Right hindlimb (tissue), 1 donor: ENCODE measurements around the gene ARPC5L.
"Not testable (repeated sequence)": the region's sequence is repeated elsewhere in the genome, so short reads cannot be mapped to it uniquely, and the experiment has no call there.

Experiments
- DNase-seq: peaks from one replicate; pipeline ENCODE4 v3.0.0-alpha.2; 2018

The ARPC5L gene

DNA sequence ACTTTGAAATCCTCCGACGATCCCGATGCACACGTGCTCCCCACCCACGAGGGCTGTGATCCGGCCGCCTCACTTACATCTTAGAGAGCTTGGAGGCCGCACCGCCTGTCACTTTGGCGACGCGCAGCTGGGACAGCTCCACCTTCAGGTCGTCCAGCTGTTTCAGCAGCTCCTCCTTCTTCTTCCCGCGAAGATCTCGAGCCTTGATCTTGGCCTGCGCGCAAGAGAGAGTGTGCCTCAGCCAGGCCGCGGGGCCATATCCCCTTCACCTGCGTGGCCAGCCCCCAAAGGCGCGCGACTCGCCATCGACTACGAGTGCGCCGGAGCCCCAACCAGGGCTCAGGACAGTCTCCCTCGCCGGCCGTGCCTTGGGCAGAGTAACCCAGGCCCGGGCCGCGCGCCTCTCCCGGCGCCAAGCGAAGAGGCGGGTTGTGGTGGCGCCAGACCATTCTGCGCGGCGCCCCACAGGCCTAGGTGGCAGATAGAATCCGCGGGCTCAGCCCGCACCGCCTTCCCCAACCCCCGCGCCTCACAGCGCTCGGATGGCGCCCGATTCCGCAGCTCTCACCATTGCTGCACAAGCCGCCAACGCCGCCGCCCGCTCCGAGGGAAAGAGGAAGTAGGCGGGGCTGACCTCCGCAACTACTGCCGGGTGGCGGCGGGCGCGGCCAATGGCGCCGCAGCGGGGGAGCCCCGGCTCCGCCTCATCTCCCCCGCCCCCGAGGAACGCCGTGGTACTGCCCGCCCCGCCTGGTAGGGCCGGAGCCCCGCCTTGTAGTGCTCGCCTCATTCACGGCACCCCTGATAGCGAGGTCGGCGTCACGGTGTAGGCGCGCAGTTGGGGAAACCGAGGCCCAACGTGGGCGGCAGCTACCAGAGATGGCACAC, at the start of gene ARPC5L, which contains the start of gene RPL35:
ARPC5L (plus strand) TSS at position 789 of the 888 bp plus-strand sequence. CDS start 7,161 bp downstream, outside the sequence.
RPL35 (minus strand) TSS at position 616 of the 888 bp plus-strand sequence; CDS start at position 571, 45 bp downstream.
- DNase-seq, result peak; percentile 96

DNA sequence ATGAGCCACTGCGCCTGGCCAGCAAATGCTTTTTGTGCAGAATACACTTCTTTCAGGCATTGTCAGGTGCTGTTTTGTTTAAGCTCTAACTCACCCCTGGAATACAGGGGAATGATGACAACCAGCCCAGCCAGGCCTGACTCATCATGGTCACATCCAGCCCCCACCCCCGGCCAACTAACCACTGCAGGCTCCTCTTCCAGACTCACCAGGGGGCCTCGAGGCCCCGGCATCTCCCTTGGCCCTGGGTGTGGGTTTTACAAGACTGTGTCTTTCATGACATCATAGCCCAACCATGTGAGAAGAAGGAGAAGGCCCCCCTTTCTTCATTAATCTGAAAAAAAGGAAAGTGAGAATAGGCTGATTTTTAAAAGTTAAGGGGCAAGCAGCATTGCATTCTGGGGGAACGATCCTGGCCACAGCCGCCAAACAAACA, 49.5 kb upstream of the ARPC5L start:
- DNase-seq, result peak; percentile 88

DNA sequence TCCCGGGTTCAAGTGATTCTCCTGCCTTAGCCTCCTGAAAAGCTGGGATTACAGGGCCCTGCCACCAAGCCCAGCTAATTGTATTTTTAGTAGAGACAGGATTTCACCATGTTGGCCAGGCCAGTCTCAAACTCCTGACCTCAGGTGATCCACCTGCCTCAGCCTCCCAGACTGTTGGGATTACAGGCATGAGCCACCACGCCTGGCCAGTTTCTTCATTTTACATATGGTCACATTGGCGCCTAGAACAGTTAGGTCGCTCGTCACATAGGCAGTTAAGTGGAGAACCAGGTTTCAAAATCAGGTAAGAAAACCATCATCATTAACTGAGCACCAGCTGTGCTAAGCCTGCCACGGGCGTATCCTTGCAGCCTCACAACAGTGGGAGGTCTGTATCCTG, 48.9 kb upstream of the ARPC5L start:
- no peak for DNase-seq

DNA sequence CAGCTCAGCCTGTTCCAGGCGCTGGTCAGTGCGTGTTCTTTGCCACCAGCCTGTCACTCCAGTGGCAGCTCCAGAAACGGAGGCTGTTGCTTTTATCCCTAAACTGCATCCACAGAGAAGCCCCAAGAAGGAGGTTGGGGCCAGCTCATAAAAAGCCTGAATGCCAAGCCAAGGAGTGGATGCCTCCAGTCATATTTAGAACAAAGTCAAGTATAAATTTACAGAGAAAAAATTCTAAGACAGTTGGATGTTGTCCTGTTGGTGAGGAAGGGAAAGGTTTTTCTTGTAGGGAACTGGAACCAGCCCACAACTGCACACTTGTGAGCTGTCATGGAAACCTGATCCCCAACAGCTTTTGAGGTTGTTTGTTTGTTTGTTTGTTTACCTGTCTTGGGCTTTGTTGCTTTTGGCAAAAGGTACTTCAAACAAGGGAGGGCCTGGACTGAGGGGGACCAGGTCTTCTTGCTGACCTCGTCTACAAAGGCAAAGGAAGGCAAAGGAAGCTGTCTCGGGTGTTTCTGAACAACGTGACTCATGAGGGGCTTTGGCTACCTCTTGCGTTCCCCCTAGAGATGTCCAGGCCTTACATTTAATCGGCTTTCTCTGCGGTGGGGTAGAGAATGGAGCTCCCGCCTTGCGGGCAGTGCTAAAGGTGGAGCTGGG, 48.3 kb upstream of the ARPC5L start:
- no peak for DNase-seq

DNA sequence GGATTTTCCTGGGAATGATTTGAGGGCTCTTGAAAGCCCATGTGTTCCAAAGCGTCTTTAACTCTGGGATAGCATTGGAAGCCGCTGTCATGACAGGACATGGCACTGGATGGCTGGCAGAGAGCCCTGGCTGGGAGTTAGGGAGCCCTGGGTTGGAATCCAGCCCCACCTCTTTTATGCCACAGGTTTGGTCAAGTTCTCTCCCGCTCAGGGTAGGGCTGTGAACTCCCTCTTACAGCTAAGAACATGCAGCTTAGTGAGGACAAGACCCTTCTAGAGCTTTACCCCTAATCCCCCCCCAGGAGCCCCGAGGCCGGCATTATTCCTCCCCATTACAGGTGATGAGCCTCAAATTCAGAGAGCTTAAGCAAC, 47.8 kb upstream of the ARPC5L start:
- DNase-seq, result no peak

DNA sequence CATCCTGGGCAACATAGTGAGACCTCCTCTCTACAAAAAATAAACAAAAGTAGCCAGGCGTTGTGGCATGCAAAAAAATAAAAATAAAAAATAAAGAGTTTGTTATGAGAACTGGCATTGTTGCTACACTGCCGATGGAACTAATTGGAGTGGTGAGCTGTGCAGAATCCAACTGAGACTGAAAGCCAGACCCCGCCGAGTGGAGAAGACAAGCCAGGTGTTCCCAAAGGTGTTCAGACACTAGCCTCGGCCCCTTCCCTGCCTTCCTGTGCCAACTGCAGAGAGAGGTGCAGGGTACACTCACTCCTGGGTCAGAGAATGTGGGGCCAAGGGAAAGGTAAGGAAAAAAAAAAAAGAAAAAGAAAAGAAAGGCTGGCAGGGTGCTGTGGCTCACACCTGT, 46.3 kb upstream of the ARPC5L start:
- no peak for DNase-seq

DNA sequence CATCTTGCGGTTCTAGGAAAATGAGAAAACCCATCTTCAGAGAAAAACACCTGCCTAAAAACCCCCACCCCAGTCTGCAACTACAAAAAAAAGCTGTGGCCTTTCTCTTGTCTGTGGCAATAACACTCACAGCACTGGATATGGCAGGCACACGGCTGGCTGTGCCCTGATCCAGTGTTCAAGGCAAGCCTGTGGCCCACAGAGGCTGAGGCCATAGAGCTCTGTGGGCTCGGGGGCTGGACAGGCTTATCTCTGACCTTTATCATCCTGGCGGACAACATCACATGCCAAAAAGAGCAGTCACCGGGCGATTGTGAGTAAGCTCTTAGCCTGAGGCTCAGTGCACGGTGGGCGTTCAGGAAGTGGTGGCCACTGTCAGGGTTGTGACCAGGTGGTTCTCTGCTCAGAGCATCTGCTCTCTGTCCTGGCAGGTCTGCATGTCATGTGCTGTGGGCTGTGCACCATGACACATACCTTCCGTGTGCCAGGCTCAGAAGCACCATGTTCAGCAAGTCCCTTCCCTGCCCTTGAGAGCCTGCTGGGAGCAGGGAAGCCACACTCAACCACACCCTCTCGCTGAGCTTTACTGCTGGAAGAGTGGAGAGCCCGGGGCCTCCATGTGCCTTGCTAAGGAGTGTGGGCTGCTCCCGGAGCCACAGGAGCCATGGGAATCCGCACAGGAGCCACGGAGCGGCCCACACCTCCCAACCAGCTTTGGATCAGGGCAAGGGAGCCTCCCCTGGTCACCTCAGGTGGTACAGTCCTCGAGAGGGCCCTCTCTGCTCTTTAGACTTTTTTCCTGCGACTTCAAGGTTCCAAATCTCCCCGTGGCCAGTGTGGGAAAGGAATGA, 43.3 kb upstream of the ARPC5L start:
- DNase-seq, result no peak

DNA sequence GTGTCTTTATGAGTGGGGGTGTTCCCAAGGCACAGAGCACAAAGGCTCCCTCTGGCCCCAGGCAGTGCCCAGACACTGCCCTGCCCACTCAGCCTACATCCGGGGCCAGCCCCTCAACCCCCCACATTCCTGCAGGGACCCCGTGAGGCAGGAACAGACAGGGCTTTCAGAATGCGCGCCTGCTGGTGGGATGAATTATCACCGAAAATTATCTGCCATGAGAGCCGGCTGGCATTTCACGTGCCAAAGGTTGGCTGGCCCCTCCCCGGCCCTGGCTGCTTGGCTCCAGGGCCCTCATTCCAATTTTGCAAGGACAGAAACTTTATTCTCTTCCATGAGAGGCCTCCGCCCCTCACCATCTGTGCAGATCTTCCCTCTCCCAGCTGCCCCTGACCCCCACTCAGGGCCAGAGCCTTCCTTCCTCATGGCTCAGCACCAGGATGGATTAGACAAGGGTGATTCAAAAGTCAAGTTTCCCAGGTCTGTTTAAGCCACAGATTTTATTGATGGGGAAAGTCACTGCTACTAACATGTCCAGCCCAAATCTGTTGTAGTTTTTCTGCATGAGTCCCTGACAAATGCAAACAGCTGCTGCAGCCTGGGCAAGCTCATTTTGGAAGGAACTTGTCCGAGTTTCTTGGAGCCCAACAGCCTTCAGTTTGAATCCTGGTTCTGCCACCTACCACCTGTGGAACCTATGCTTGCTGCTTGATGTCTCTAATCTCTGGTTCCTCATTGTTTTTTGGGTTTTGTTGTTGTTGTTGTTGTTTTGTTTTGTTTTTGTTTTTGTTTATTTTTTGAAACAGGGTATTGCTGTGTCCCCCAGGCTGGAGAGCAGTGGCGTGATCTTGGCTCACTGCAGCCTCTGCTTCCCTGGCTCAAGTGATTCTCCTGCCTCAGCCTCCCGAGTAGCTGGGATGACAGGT, 41.0 kb upstream of the ARPC5L start:
- DNase-seq, result peak; percentile 88

DNA sequence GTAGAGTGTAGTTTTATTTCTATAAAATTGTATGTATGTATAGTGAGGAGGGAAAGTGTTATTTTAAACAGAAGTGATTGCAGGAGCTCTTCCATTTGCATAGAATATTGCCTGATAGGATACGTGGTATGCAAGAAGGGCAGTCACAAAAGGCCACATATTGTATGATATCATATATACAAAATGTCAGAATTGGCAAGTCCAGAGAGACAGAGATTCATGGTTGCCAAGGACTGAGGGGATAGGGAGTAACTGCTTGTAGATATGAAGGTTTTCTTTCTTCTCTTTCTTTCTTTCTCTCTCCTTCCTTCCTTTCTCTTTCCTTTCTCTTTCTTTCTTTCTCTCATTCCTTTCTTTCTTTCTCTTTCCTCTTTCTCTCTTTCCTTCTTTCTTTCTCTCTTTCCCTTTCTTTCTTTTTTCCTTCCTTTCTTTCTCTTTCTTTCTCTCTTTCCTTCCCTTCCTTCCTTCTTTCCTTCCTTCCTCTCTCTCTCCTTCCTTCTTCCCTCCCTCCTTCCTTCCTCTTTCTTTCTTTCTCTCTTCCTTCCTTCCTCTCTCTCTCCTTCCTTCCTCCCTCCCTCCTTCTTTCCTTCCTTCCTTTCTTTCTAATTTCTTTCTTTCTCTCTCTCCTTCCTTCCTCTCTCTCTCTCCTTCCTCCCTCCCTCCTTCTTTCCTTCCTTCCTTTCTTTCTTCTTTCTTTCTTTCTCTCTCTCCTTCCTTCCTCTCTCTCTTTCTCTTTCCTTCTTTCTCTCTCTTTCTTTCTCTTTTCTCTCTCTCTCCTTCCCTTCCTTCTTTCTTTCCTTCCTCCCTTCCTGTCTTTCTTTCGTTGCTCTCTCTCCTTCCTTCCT, 33.2 kb upstream of the ARPC5L start:
- no peak for DNase-seq

DNA sequence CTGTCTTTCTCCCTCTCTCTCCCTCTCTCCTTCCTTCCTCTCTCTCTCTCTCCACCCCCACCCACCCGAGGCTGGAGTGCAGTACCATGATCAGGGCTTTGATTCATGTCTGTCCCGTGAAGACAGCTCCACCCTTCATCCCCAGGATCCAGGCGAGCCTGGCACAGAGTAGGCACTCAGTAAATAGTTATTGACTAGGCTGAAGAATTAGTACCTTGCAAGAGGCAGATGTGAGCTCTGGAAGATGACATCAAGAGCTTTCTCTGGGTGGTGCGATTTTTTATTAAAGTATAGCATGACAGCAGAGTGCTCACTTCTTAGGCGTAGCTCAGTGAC, 32.6 kb upstream of the ARPC5L start:
- no peak for DNase-seq

DNA sequence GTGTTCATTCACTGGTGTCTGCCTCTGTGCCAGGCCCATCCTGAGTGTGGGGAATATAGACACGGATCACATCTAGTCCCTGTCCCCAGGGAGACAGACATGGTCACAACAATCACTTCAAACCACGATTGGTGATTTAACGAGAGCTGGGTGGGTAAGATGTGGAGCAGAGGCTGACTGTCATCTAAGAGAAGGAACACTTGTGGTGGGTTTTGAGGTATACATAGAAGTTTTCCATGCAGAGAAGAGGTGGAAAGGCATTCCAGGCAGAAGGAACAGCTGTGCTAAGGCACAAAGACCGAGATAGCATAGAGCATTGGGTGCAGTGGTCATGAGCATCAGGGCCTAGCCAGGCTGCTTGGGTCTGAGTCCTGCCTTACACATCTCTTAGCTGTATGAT, 31.3 kb upstream of the ARPC5L start:
- DNase-seq, result no peak

DNA sequence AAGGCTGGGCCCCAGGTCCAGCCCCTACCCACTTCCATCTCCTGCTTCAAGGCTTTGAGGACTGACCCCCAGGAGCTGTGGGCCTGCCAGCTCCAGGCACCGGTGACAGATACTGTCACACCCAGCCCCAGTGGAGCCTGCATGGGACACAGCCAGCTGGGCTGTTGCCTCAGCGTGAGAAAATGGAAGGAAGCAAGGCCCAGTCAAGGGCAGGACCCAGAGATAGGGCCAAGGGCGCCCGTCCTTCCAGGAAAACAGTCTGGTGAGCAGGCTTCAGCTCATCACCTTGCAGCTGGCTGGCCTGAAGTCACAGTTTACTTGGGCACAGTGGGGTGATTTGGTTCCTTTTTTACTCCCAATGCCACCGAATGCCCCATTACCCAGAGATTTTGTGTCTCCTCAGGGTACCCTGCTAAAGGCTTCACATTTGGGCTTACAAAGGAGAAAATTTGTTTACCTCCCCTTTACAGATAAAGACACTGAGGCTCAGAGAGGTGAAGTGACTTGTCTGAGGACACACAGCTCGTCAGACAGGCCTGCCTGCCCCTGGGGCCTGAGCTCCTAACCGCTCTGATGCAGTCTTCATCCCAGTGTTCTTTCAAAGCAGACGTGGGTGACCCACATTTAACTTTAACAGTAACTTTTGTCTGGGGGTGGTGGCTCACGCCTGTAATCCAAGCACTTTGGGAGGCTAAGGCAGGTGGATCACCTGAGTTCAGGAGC, 30.1 kb upstream of the ARPC5L start:
- peak; percentile 49 for DNase-seq

DNA sequence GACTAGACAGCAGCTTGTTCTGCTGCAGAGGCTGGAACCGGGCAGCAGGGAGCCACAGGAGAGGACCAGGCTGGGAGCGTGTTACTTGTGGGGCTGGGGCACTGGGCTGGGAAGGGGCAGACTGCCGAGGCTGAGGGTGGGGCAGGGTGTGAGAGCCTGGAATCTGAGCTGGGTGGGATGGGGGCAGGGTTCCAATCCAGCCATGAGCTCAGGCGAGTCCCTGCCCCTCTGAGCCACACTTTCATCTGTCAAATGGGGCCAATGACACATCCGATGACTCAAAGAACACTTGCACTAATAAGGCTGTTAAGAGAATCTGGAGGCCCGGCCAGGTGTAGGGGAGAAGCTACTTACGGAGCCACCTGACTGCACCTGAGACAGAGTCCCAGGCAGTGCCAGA, 27.3 kb upstream of the ARPC5L start:
- no peak for DNase-seq

DNA sequence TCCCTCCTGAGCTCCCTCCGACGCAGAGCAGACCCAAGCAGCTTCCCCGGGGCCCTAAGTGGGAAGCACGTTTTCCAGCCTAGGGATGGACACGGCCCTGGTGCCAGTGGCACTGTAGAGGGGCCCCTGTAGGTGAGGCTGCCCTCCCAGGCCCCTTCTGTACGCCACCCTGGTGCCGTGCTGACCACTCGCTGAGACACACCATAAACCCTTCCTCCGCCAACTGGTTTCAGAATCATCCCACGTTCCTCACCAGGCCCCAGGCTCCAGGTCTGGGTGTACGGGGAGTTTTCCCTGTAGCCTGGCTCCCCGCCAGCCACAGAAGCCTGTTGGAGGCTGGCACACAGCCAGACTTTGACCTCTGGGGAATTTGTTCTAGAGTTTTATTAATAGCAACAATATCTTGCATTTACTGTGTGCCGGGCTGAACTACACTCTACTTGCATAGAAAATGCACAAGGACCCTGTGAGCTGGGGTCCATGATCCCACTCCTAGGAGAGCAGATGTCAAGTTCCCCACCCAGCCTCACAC, 26.8 kb upstream of the ARPC5L start:
- DNase-seq, result peak; percentile 75

DNA sequence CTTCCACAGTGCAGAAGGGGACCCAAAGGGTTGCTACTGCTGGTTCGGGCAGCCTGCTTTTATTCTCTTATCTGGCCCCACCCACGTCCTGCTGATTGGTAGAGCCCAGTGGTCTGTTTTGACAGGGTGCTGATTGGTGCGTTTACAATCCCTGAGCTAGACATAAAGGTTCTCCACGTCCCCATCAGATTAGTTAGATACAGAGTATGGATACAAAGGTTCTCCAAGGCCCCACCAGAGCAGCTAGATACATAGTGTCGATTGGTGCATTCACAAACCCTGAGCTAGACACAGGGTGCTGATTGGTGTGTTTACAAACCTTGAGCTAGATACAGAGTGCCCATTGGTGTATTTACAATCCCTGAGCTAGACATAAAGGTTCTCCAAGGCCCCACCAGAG, 23.8 kb upstream of the ARPC5L start:
- DNase-seq, result not testable (repeated sequence)

DNA sequence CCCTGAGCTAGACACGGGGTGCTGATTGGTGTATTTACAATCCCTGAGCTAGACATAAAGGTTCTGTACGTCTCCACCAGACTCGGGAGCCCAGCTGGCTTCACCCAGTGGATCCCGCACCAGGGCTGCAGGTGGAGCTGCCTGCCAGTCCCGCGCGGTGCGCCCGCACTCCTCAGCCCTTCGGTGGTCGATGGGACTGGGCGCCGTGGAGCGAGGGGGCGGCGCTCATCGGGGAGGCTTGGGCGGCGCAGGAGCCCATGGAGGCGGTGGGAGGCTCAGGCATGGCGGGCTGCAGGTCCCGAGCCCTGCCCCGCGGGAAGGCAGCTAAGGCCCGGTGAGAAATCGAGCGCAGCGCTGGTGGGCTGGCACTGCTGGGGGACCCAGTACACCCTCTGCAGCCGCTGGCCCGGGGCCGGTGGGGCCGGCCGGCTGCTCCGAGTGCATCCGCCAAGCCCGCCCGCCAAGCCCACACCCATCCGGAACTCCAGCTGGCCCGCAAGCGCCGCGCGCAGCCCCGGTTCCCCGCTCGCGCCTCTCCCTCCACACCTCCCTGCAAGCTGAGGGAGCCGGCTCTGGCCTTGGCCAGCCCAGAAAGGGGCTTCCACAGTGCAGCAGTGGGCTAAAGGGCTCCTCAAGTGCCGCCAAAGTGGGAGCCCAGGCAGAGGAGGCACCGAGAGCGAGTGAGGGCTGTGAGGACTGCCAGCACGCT, 23.2 kb upstream of the ARPC5L start:
- DNase-seq, result not testable (repeated sequence)

DNA sequence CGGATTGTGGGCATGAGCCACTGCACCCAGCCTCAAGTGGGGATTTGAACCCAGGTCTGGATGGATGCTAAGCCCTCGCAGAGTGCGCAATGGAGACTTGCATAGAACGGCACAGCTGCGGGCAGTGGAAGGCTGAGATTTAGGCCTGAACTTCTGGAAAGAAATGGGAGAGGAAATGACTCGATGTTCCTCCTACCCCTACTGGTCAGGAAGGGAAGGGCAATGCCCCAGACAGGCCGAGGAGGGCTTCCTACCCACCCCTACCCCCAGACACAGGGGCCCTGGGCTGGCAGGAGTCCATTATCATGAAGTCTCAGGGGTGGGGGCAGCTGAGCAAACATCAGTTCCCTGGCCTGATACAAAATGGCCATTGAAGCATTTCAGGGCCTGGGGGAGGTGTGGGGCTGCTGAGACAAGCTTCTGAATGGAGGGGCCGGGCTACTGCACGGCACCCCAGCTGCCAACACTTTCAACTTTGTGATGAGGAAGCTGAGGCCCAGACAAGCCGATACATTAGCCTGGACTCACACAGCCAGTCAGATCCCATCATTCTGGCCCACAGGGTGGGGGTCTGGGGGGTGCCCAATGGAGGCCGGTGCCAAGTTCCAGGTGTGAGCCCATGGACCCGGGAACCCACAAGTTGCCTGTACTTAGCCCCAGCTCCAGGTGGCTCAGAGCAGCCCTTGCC, 22.2 kb upstream of the ARPC5L start:
- DNase-seq, result peak; percentile 66

DNA sequence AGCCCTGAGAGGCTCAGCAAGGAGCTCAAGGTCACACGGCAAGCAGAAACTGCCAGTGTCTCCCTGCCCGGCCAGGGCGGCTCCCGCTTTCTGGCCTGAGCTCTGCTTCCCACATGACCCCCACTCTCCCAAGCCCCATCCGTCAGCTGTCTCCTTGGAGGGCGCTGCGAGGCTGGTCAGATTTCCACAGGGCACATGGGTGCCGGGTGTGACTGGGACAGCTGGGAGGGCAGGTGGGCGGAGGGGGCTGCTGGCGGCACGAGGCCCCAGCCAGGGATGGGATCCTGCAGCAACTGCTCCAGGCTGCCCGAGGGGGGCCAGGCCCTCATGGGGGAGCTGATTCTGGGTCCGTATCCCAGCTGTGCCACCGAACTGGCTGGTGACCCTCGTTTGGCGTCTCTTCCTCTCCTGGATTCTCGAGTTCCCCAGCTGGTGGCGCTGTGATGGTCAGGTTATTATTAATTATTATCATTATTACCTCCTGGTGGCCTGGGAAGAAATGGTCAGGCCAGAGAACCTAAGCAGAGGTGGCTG, 21.6 kb upstream of the ARPC5L start:
- DNase-seq, result peak; percentile 85
